Stimulated activated CD8-positive, alpha-beta memory T cell treated with anti-CD3 and anti-CD28 coated beads, Interleukin-2, amount 100 ng/mL, for 48 hours (primary cell): ENCODE results near the gene RNASEH2B.

ENCODE experiments used
- DNase-seq, 2 donors: peaks; one replicate each; pipeline ENCODE4 v3.0.0-alpha.2; 2020; ENCODE audit warnings: low read depth in 2 of 2

The RNASEH2B gene

GRCh38 chr13:50909605-50910484 lies at the start of gene RNASEH2B:
TSS of gene RNASEH2B (plus strand) at chr13:50909791. CDS start at chr13:50910077, 286 bp downstream.
- DNase-seq: peak; percentile 55 to 59

- DNase-seq: no peak
Measured at GRCh38 chr13:50864492-50864891, 45.1 kb upstream of the RNASEH2B start.

GRCh38 chr13:50866817-50867636 lies 42.6 kb upstream of the RNASEH2B start:
- DNase-seq: no peak

GRCh38 chr13:50867637-50867945 lies 42.0 kb upstream of the RNASEH2B start:
- DNase-seq: no peak

- DNase-seq: no peak
Measured at GRCh38 chr13:50871405-50871804, 38.2 kb upstream of the RNASEH2B start.

- no peak for DNase-seq
Measured at GRCh38 chr13:50873467-50873866, 36.1 kb upstream of the RNASEH2B start.

GRCh38 chr13:50873991-50874390 lies 35.6 kb upstream of the RNASEH2B start:
- no peak for DNase-seq

- DNase-seq: no peak
Measured at GRCh38 chr13:50882816-50883435, 26.7 kb upstream of the RNASEH2B start.

GRCh38 chr13:50883728-50884127 lies 25.9 kb upstream of the RNASEH2B start:
- DNase-seq: no peak

GRCh38 chr13:50884265-50884664 lies 25.3 kb upstream of the RNASEH2B start:
- DNase-seq: no peak

GRCh38 chr13:50887151-50887550 lies 22.4 kb upstream of the RNASEH2B start:
- DNase-seq: no peak

- no peak for DNase-seq
Measured at GRCh38 chr13:50888362-50888761, 21.2 kb upstream of the RNASEH2B start.

- DNase-seq: no peak
Measured at GRCh38 chr13:50889317-50889716, 20.3 kb upstream of the RNASEH2B start.

GRCh38 chr13:50891206-50891605 lies 18.4 kb upstream of the RNASEH2B start:
- no peak for DNase-seq

GRCh38 chr13:50892210-50892944 lies 17.2 kb upstream of the RNASEH2B start:
- no peak for DNase-seq

GRCh38 chr13:50893211-50893852 lies 16.3 kb upstream of the RNASEH2B start:
- DNase-seq: no peak

- no peak for DNase-seq
Measured at GRCh38 chr13:50894012-50894411, 15.6 kb upstream of the RNASEH2B start.

- DNase-seq: no peak
Measured at GRCh38 chr13:50894504-50894903, 15.1 kb upstream of the RNASEH2B start.

- no peak for DNase-seq
Measured at GRCh38 chr13:50898338-50898737, 11.3 kb upstream of the RNASEH2B start.

GRCh38 chr13:50901701-50902100 lies 7.9 kb upstream of the RNASEH2B start:
- no peak for DNase-seq

GRCh38 chr13:50905256-50905655 lies 4.3 kb upstream of the RNASEH2B start:
- DNase-seq: no peak
